ENCODE results near the gene BEAN1.

- TF ChIP-seq EP300 (IDR thresholded peaks at IDR 0.05) = no peak
- TF ChIP-seq, protein P1, sequence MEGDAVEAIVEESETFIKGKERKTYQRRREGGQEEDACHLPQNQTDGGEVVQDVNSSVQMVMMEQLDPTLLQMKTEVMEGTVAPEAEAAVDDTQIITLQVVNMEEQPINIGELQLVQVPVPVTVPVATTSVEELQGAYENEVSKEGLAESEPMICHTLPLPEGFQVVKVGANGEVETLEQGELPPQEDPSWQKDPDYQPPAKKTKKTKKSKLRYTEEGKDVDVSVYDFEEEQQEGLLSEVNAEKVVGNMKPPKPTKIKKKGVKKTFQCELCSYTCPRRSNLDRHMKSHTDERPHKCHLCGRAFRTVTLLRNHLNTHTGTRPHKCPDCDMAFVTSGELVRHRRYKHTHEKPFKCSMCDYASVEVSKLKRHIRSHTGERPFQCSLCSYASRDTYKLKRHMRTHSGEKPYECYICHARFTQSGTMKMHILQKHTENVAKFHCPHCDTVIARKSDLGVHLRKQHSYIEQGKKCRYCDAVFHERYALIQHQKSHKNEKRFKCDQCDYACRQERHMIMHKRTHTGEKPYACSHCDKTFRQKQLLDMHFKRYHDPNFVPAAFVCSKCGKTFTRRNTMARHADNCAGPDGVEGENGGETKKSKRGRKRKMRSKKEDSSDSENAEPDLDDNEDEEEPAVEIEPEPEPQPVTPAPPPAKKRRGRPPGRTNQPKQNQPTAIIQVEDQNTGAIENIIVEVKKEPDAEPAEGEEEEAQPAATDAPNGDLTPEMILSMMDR (IDR thresholded peaks at IDR 0.05) = no peak
Observed at GRCh38 chr16:66390346-66391108, 36.6 kb upstream of the BEAN1 start.
